HG03520 (cell line): ENCODE data around the gene RASSF9.

Source experiments
- ATAC-seq: cut with Tn5 transposase; IDR thresholded peaks from one replicate; pipeline ENCODE4 v1.9.1; 2021; ENCODE audit warnings: mild to moderate bottlenecking, moderate library complexity; ENCODE audit not compliant: unreplicated experiment

RASSF9 gene

GRCh38 chr12:85821759-85822158, 14.4 kb downstream of the RASSF9 start:
- no peak for ATAC-seq

DNA sequence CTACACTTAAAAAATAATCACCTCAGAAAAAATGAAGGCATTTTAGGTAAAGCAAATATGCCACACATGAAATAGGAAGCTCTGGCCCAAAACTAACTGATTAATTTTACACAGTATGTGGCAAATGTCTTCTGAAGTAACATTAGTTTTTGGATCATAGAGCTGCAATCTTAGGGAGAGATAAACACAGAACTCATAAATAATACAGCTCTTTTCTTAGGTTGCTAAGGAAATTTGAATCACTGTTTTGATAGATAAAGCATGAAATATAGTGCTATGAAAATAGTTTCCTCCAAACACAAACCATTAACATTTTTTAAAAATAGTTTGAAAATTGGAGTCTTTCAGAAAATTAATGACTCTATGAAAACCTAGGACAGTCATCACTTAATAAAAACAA, 15.0 kb downstream of the RASSF9 start:
- no peak for ATAC-seq

- ATAC-seq = no peak
These were observed 16.1 kb downstream of the RASSF9 start for GRCh38 chr12:85820101-85820500.

GRCh38 chr12:85814741-85815140, 21.5 kb downstream of the RASSF9 start:
- ATAC-seq = no peak

DNA sequence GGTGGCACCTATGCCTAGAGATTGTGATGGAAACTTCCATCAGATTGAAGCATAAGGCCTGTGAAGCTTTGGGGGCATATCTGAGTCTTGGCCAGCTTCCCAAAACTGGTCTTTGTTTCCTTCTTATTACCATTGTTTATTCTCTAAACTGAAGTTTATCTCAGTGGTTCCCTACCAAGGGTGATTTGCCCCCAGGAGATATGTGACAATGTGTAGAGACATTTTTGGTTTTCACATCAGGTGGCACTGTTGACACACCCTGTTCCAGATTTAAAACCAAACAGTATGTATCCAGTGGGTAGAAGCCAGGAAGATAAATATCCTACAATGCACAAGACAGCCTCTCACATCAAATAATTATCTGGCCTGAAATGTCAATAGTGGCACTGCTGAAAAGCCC, 22.1 kb downstream of the RASSF9 start:
- ATAC-seq = no peak

GRCh38 chr12:85809500-85809899, 26.7 kb downstream of the RASSF9 start:
- ATAC-seq = no peak

DNA sequence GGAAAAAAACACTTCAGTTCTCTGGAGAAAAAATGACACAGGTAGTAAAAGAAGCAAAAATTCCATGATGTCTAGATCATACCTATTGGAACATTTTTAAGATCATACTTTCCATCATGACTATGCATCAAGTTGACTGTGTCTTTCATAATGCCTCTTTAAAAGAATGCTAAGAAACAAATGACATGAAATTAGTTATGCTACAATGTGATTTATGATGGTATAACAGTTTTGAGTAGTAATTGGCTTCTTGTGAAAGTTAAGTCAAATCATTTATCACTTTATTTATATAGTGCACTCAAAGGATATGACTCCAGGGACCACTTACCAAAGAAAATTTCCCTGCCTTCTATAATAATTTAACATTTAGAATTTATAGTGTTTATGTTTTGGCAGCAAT, 28.5 kb downstream of the RASSF9 start:
- ATAC-seq = no peak

- no peak for ATAC-seq
These were observed 30.6 kb downstream of the RASSF9 start for GRCh38 chr12:85805654-85806053.

- ATAC-seq = no peak
These were observed 31.5 kb downstream of the RASSF9 start for GRCh38 chr12:85804663-85805062.

GRCh38 chr12:85803923-85804322, 32.3 kb downstream of the RASSF9 start:
- no peak for ATAC-seq

DNA sequence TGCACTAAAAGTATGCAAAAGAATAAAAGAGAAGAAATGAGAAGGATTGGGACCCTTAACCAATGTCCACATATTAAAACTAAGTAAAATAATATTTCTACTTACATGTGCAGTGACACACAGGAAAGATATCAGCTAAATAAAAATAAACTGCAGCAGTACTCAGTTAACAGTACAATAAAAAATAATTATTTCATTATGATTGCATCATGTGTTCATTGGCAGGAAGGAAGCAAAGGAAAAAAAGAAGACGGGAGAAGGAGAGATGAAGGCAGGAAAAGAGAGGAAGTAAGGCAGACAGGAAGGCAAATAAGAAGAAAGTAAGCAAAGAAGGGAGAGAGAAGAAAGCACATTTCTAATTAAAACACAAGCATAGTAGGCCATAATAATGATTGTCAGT, 33.0 kb downstream of the RASSF9 start:
- no peak for ATAC-seq

DNA sequence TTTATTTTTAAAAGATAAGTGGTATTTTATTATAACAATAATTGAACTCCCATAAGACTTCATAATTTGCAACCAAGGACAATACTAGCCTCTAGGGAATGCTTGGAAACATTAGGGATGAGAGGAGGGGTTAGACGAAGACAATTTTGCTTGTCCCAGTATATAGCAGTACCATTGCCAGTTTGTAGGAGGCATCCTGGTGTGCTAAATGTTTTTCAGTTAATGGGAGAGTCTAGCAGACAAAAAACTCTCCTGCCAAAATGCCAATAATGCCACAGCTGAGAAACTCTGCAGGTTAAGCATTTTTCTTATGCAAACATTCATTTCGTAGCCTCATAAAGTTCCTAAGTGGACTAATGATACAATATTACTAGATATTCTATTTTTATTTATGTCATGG, 38.1 kb downstream of the RASSF9 start:
- ATAC-seq = no peak

DNA sequence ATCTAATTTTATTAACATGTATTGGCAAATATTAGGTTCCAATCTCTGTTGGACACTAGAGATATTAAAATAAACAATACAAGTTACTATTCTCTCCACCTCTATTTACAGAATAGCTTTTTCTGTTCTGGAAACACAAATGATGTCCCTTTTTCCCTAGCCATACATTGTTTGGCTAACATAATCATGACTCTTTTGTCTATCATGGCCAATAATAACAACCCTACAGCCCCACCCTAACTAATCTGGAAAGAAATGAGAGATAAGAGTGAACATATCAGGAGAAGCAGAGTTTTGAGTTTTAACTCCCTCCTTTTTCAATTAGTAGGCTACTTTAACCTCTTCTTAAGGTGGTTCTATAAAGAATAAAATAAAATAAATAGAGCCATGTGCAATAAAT, 40.2 kb downstream of the RASSF9 start:
- ATAC-seq = no peak

DNA sequence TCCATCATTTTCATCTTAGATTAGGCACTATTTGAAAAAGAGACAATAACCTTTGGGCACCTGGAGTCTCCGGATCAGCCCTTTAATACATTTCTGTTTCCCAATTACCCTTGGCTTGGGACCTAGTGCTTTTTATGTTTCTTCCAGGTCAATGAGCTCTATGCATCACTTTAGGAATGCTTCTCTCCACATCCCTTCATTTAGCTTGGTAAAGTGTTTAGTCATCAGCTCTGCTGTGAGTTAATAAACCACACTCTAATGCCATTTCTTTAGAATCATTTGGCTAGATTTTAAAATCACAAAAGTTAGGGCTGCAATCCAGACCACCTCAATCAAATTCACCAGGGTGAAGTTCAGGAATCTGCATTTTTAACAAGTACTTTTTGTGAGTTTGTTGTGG, 41.7 kb downstream of the RASSF9 start:
- ATAC-seq = no peak

- ATAC-seq = no peak
These were observed 52.0 kb downstream of the RASSF9 start for GRCh38 chr12:85784096-85784720.

DNA sequence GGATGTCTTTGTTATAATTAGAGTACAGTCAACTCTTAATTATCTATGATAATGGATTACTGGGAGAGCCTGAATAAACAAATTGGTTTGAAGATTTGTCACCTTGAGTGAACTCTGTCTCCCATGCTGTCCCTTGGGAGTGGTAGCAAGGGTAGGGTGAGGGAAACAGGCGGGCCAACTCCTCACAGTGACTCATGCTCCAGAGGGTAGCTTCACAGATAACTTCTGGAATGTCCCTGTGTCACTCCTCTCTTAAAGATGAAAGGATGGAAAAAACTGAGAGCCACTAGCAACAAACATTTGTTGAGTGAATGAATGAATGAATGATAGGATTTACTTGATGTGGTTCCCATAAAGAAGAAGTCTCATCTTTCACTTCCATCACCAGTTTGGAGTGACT, 53.5 kb downstream of the RASSF9 start:
- ATAC-seq = no peak

- no peak for ATAC-seq
These were observed 54.4 kb downstream of the RASSF9 start for GRCh38 chr12:85781766-85782165.

GRCh38 chr12:85779768-85780167, 56.4 kb downstream of the RASSF9 start:
- no peak for ATAC-seq

DNA sequence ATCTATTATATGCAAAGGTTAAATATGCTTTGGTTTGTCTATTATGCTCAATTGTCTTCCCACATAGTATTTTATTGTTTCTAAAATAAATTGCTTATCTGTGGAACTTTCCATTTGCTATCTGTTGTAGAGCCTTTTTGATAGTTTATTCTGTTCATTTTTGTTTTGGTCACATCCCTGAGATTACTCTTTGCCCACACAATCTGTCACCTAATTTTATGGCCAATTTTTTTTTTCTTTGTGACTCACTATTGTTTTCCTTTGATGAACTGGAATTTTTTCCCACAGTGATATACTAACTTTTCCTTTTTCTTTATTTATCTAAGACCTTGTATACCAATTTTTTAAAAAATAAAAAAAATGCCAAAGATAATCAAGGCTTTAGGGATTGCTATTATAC, 61.1 kb downstream of the RASSF9 start:
- no peak for ATAC-seq

- ATAC-seq = no peak
These were observed 70.7 kb downstream of the RASSF9 start for GRCh38 chr12:85765453-85765869.

GRCh38 chr12:85759623-85760022, 76.6 kb downstream of the RASSF9 start:
- no peak for ATAC-seq

DNA sequence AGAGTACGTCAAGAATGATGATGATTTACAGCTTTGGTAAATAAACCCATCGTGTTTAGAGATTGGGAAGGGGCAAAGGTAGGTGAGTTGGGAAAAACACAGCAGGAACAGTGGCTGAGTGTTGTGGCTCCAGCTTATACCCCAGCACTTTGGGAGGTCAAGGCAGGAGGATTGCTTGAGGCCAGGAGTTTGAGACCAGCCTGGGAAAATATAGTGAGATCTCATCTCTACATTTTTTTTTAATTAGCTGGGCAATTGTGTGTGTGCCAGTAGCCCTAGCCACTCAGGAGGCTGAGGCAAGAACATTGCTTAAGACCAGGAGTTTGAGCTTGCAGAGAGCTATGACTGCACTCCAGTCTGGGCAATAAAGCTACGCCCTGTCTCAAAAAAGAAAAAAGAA, 77.1 kb downstream of the RASSF9 start:
- ATAC-seq = no peak

DNA sequence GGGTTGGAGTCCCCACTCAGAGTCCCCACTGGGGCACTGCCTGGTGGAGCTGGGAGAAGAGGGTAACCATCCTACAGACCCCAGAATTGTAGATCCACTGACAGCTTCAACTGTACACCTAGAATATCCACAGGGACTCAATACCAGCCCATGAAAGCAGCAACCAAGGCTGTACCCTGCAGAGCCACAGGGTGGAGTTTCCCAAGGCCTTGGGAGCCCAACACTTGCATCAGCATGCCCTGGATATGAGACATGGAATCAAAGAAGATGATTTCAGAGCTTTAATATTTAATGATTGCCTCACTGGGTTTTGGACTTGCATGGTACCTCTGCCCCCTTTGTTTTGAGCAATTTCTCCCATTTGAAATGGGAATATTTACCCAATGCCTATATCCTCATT, 80.4 kb downstream of the RASSF9 start:
- no peak for ATAC-seq
